NCI-H460 (cell line): Measurements from ENCODE around the gene UBXN10. TPM values are rescaled to one million over a fixed set of nuclear protein-coding genes. Genes with fewer than 3 reads are reported as not detected.

Experiments
- DNase-seq: peaks from one replicate; pipeline ENCODE4 v3.0.0-alpha.2; 2016; ENCODE audit warnings: low read depth; ENCODE audit errors: extremely low read depth
- total RNA-seq: library from RNA; depleted of rRNA; stranded (reverse); fragments of >200 nt; shearing (Covaris generic); gene quantifications from 2 replicates; pipeline ENCODE4 v1.2.3, GENCODE V29; 2014; rRNA removed

The UBXN10 gene
- total RNA-seq, 1 experiment from 2014 or later: not detected

DNA sequence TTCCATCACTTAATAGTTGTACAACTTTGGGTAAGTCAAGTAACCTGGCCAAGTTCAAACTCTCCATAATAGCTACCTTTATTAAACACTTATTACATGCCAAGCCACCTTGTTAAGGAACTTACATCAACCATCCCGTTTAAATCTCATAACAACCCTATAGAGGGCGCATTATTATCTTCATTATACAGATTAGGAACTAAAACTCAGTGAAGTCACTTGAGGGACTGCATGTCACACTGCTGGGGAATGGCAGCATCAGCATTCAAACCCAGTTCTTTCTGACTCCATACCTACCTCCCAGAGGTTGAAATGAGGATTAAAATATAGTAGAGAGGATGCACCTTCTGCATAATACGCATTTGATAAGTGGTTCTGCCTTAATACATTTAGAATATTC lies 47.5 kb downstream of the UBXN10 start:
- no peak for DNase-seq

DNA sequence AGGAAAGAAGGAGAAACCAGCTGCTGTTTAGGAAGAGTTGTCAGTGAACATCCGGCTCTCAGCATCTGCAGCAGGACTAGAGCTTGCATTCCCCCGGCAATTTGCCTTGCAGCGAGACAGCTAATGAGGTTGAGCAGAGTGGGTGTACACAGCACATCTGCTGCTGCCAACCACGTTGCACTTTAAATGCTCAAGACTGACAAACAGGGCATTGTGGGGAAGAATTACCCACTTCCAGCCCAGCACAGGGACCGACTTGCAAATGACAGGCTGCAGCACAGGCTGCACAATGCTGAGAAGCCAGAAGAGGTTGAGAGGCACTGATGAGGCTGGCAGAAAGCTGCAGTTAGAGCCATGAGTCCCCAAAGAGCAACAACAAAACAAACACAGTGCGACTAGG lies 48.0 kb downstream of the UBXN10 start:
- DNase-seq: no peak

- DNase-seq: no peak
These were observed 49.1 kb downstream of the UBXN10 start for GRCh38 chr1:20234788-20235535.

DNA sequence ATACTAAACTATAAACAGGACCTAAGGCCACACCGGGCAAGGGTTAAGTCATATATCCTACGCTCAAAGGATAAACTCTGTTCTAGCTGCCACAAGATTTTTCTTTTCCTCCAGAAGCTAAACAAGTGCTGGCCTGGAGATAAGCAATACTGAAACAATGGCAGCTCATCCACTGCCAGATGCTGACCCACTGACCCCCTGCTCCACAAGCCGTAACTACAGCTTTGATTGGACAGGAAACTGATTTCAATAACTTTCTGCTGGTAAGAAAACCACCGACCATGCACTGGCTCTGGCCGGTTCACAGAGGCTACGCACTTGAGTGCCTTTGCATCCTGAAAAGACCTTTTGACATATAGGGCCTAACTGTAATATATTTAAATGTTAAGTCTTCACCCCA lies 51.8 kb downstream of the UBXN10 start:
- no peak for DNase-seq

- DNase-seq: no peak
These were observed 54.1 kb downstream of the UBXN10 start for GRCh38 chr1:20240012-20240411.

- DNase-seq: no peak
These were observed 57.1 kb downstream of the UBXN10 start for GRCh38 chr1:20242890-20243479.

Other genes starting within 250 kb of the UBXN10 start
- not detected in 2 replicates for gene PLA2G2A, start 206.5 kb upstream of the UBXN10 start, total RNA-seq
- gene PLA2G5, start 115.9 kb upstream of the UBXN10 start, total RNA-seq: not detected in 2 replicates
- gene PLA2G2D, start 66.6 kb upstream of the UBXN10 start, total RNA-seq: not detected in 2 replicates
- gene PLA2G2F, start 46.8 kb upstream of the UBXN10 start, total RNA-seq: not detected in 2 replicates
- not detected in 2 replicates for gene PLA2G2C, start 422 bp downstream of the UBXN10 start, total RNA-seq
- not detected in 2 replicates for gene VWA5B1, start 104.8 kb downstream of the UBXN10 start, total RNA-seq